Measurements from ENCODE around the gene UAP1L1. TPM values are rescaled to one million over a fixed set of nuclear protein-coding genes. Genes with fewer than 3 reads are reported as not detected.
A peak's percentile ranks its signal among the peaks of the same experiment; 100 is the strongest.

Gene UAP1L1
- polyA plus RNA-seq, 4 donors, result 0.89 to 25.8 (median 5.3) TPM

GRCh38 chr9:137066096-137066861, 11.0 kb upstream of the UAP1L1 start:
- no peak overlapping the region for H3K27ac ChIP-seq (ENCODE audit: low read depth in 1 of 3, low read length in 2 of 3)
- no peaks in the 10 kb centered on the region for H3K9me3 ChIP-seq (ENCODE audit: control insufficient read depth in 2 of 2, insufficient read depth in 1 of 2, low read depth in 1 of 2, low read length in 1 of 2)
- peaks cover 0 to 32% (median 0%) of the 10 kb centered on the region in 3 donors for H3K36me3 ChIP-seq (ENCODE audit: control insufficient read depth in 3 of 3, insufficient read depth in 2 of 3, low read depth in 1 of 3, low read length in 3 of 3)
- peaks cover 0 to 27% (median 0%) of the 10 kb centered on the region in 3 donors for H3K4me1 ChIP-seq (ENCODE audit: control insufficient read depth in 3 of 3, insufficient read depth in 2 of 3, low read depth in 1 of 3, low read length in 2 of 3)
- peaks cover 0 to 6% (median 0%) of the 10 kb centered on the region in 3 donors for H3K27me3 ChIP-seq (ENCODE audit: control insufficient read depth in 3 of 3, insufficient read depth in 3 of 3, low read length in 3 of 3)
- FAIRE-seq (no peak), DNase-seq (no peak)
- WGBS, 3 donors, result 81 to 89% (median 88%) methylated on average over 24 to 26 of the region's 26 CpGs
- no peak overlapping the region for H3K4me3 ChIP-seq (ENCODE audit: low read depth in 1 of 3, low read length in 3 of 3)

GRCh38 chr9:137067860-137068538, 9.3 kb upstream of the UAP1L1 start:
- peak; percentile 90 to 93 for DNase-seq
- Histone ChIP-seq H3K36me3 (ENCODE audit: control insufficient read depth in 3 of 3, insufficient read depth in 2 of 3, low read depth in 1 of 3, low read length in 3 of 3) (peaks cover 0 to 29% (median 0%) of the 10 kb centered on the region in 3 donors), H3K27ac (ENCODE audit: low read depth in 1 of 3, low read length in 2 of 3) (peak overlapping the region in 2 of 3 donors; percentile 47 to 52), H3K27me3 (ENCODE audit: control insufficient read depth in 3 of 3, insufficient read depth in 3 of 3, low read length in 3 of 3) (peaks cover 0 to 6% (median 0%) of the 10 kb centered on the region in 3 donors), H3K4me3 (ENCODE audit: low read depth in 1 of 3, low read length in 3 of 3) (no peak overlapping the region), H3K4me1 (ENCODE audit: control insufficient read depth in 3 of 3, insufficient read depth in 2 of 3, low read depth in 1 of 3, low read length in 2 of 3) (peaks cover 0 to 29% (median 0%) of the 10 kb centered on the region in 3 donors), H3K9me3 (ENCODE audit: control insufficient read depth in 2 of 2, insufficient read depth in 1 of 2, low read depth in 1 of 2, low read length in 1 of 2) (no peaks in the 10 kb centered on the region)
- FAIRE-seq, result no peak
- WGBS, 3 donors, result 30 to 49% (median 38%) methylated on average over 12 of the region's 12 CpGs

DNA sequence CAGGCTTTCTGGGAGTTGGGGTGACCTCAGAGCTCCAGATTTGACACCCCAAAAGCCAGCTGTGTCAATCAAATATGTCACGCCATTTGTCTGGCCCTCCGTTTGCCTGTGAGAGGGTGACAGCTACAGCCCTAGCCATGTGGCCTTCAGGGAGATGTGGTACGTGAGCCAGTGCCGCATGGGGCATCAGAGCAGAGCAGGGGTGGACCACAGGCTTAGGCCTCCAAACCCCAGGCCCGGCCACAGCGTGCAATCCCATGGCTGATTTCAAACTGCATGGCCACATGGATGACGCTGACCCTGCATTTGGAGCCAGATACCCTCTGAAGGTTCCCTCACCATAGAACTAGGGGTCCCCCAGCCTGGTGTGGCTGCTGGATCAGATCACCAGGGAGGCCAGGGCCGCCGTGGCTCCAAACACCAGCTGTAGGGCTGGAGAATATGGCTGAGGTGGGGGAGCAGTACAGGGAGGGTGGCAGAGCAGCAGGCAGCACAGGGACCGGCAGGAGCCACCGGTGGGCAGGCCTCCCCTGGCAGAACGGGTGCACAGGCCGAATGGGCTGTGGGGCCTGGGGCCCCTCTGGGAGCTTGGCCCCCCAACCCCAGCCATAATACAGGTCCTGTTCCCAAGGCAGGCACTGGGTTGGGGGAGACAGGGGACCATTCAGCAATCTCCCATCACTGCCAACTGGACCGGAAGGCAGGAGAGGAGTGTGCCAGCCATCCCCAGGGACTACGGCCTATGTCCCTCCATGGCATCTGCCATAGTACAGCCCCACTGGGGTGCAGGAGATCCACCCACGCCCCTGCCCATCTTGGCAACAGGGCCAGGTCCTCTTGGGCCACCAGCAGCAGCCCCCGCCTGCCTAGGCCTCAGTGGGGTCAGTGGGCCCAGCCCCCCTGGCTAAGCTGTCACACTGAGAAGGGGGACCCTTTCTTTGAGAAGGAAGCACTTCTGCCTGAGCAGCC, 8.5 kb upstream of the UAP1L1 start:
- Histone ChIP-seq H3K9me3 (ENCODE audit: control insufficient read depth in 2 of 2, insufficient read depth in 1 of 2, low read depth in 1 of 2, low read length in 1 of 2) (no peaks in the 10 kb centered on the region), H3K4me1 (ENCODE audit: control insufficient read depth in 3 of 3, insufficient read depth in 2 of 3, low read depth in 1 of 3, low read length in 2 of 3) (peaks cover 0 to 37% (median 4%) of the 10 kb centered on the region in 3 donors), H3K36me3 (ENCODE audit: control insufficient read depth in 3 of 3, insufficient read depth in 2 of 3, low read depth in 1 of 3, low read length in 3 of 3) (peaks cover 0 to 25% (median 0%) of the 10 kb centered on the region in 3 donors), H3K27ac (ENCODE audit: low read depth in 1 of 3, low read length in 2 of 3) (no peak overlapping the region), H3K4me3 (ENCODE audit: low read depth in 1 of 3, low read length in 3 of 3) (peak overlapping the region in 1 of 3 donors; percentile 49), H3K27me3 (ENCODE audit: control insufficient read depth in 3 of 3, insufficient read depth in 3 of 3, low read length in 3 of 3) (peaks cover 0 to 6% (median 0%) of the 10 kb centered on the region in 3 donors)
- 76 to 87% (median 78%) methylated on average over 15 to 17 of the region's 17 CpGs for whole genome bisulfite sequencing, 3 donors
- FAIRE-seq (no peak), DNase-seq (no peak)

DNA sequence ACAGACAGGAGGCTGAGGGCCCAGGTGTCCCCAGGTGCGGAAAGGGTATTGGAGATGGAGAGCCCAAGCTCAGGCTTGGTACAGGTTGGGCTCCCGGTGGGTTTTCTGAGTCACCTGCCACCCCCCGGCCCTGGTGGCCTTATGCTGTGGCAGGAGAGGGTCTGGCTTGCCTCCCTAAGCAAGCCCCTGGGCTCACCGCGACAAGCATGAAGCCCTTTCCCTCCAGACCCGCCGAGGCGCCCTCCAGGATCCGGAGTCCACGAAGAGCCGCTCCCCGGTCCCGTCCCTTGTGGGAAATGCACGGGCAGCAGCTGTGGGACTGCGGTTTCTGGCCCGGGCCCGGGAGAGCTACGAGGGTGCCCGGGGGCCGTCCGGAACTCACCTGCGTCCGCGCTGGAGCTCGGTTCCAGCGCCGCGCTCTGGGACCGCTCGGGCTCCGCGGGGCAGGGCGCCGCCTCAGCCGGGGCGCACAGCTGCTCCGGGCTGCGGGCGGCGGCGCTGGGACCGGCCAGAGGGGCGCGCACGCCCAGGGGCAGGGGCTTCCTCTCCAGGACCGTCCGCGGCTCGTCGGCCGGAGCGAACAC, 7.7 kb upstream of the UAP1L1 start:
- 2 to 4% (median 3%) methylated on average over 38 to 52 of the region's 52 CpGs for WGBS, 3 donors
- no peaks in the 10 kb centered on the region for H3K9me3 ChIP-seq (ENCODE audit: control insufficient read depth in 2 of 2, insufficient read depth in 1 of 2, low read depth in 1 of 2, low read length in 1 of 2)
- peak in 1 of 2 donors; percentile 59 for DNase-seq
- H3K27me3 ChIP-seq (ENCODE audit: control insufficient read depth in 3 of 3, insufficient read depth in 3 of 3, low read length in 3 of 3), result peaks cover 0 to 6% (median 0%) of the 10 kb centered on the region in 3 donors
- H3K4me3 ChIP-seq (ENCODE audit: low read depth in 1 of 3, low read length in 3 of 3), result peak overlapping the region in 2 of 3 donors; percentile 42 to 49
- FAIRE-seq, result no peak
- peaks cover 0 to 42% (median 4%) of the 10 kb centered on the region in 3 donors for H3K4me1 ChIP-seq (ENCODE audit: control insufficient read depth in 3 of 3, insufficient read depth in 2 of 3, low read depth in 1 of 3, low read length in 2 of 3)
- H3K36me3 ChIP-seq (ENCODE audit: control insufficient read depth in 3 of 3, insufficient read depth in 2 of 3, low read depth in 1 of 3, low read length in 3 of 3), result peaks cover 0 to 18% (median 0%) of the 10 kb centered on the region in 3 donors
- no peak overlapping the region for H3K27ac ChIP-seq (ENCODE audit: low read depth in 1 of 3, low read length in 2 of 3)

DNA sequence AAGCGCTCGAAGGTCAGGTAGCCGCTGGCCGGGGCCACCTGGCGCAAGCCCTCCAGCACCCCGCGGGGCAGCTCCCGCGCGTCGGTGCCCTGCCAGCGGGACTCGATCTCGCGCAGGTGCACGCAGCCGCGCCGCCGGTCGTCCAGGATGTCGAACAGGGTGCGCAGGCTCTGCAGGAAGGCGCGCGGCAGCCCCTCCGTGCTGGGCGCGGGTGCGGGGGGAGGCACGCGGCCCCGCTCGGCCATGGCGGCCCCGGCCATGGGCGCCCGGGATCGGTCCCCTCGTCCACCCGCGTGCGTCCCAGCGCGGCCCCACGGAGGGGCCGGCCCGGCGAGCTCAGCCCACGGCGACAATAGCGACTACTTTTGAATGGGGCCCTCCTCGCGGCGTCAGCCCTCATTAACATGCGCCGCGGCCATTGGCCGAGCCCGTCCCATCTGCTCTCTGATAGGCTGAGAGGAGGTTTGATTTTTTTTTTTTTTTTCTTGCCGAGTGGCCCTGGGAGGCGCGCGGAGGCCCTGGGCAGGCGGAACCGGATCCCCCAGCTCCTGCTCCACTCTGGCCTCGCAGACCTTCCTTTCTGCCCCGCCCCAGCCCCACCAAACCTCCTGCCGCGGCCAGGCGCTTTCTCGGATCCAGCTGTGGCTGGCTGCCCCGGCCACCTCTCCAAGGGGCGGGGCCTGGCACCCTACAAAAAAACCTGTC, 7.0 kb upstream of the UAP1L1 start, which contains the start of gene SAPCD2:
Gene SAPCD2, minus strand, starts transcription at position 357 of the 705 bp plus-strand sequence. Its CDS starts 97 bp downstream, at position 260.
- Histone ChIP-seq H3K4me3 (ENCODE audit: low read depth in 1 of 3, low read length in 3 of 3) (peak within 1 kb of the TSS; percentile 24 to 49 (median 42)), H3K27me3 (ENCODE audit: control insufficient read depth in 3 of 3, insufficient read depth in 3 of 3, low read length in 3 of 3) (peaks cover 0 to 6% (median 0%) of the 10 kb centered on the region in 3 donors), H3K9me3 (ENCODE audit: control insufficient read depth in 2 of 2, insufficient read depth in 1 of 2, low read depth in 1 of 2, low read length in 1 of 2) (no peaks in the 10 kb centered on the region), H3K4me1 (ENCODE audit: control insufficient read depth in 3 of 3, insufficient read depth in 2 of 3, low read depth in 1 of 3, low read length in 2 of 3) (peaks cover 0 to 42% (median 4%) of the 10 kb centered on the region in 3 donors), H3K36me3 (ENCODE audit: control insufficient read depth in 3 of 3, insufficient read depth in 2 of 3, low read depth in 1 of 3, low read length in 3 of 3) (peaks cover 0 to 11% (median 0%) of the 10 kb centered on the region in 3 donors), H3K27ac (ENCODE audit: low read depth in 1 of 3, low read length in 2 of 3) (peak within 1 kb of the TSS in 2 of 3 donors; percentile 27 to 77)
- DNase-seq (peak; percentile 91 to 95), FAIRE-seq (no peak)
- WGBS, 3 donors, result 0 to 1% (median 1%) methylated on average over 40 to 74 of the region's 74 CpGs

DNA sequence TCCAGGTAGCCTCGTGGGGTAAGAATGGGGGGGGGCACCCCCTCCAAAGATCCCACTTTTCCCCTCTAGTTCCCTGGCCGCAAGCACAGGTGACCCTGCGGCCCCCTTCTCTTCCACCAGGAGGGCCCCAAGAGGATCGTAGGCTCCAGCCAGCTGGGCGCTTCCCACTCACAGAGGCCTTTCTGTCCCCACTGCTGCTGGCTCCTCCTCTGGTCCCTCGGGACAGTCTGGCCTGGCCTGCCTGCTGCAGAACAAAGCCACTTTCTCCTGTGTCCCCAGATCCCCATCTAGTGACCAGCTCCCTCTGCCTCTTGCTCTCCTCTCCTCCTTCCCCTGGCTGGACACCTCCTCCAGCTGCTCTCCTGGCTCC, 6.4 kb upstream of the UAP1L1 start:
- H3K27me3 ChIP-seq (ENCODE audit: control insufficient read depth in 3 of 3, insufficient read depth in 3 of 3, low read length in 3 of 3), result peaks cover 0 to 6% (median 0%) of the 10 kb centered on the region in 3 donors
- H3K4me3 ChIP-seq (ENCODE audit: low read depth in 1 of 3, low read length in 3 of 3), result peak overlapping the region in 2 of 3 donors; percentile 42 to 44
- WGBS, 3 donors, result 13 to 20% (median 18%) methylated on average over 6 of the region's 6 CpGs
- no peaks in the 10 kb centered on the region for H3K9me3 ChIP-seq (ENCODE audit: control insufficient read depth in 2 of 2, insufficient read depth in 1 of 2, low read depth in 1 of 2, low read length in 1 of 2)
- DNase-seq (no peak), FAIRE-seq (no peak)
- peak overlapping the region in 2 of 3 donors; percentile 27 to 77 for H3K27ac ChIP-seq (ENCODE audit: low read depth in 1 of 3, low read length in 2 of 3)
- H3K4me1 ChIP-seq (ENCODE audit: control insufficient read depth in 3 of 3, insufficient read depth in 2 of 3, low read depth in 1 of 3, low read length in 2 of 3), result peaks cover 0 to 42% (median 4%) of the 10 kb centered on the region in 3 donors
- H3K36me3 ChIP-seq (ENCODE audit: control insufficient read depth in 3 of 3, insufficient read depth in 2 of 3, low read depth in 1 of 3, low read length in 3 of 3), result peaks cover 0 to 6% (median 0%) of the 10 kb centered on the region in 3 donors

- H3K4me3 ChIP-seq (ENCODE audit: low read depth in 1 of 3, low read length in 3 of 3), result peak overlapping the region in 1 of 3 donors; percentile 44
- no peak for DNase-seq
Observed at GRCh38 chr9:137071282-137071681, 6.0 kb upstream of the UAP1L1 start.

More at GRCh38 chr9:137071282-137071681, 6.0 kb upstream of the UAP1L1 start:
- Histone ChIP-seq H3K9me3 (ENCODE audit: control insufficient read depth in 2 of 2, insufficient read depth in 1 of 2, low read depth in 1 of 2, low read length in 1 of 2) (no peaks in the 10 kb centered on the region), H3K27me3 (ENCODE audit: control insufficient read depth in 3 of 3, insufficient read depth in 3 of 3, low read length in 3 of 3) (peaks cover 0 to 6% (median 0%) of the 10 kb centered on the region in 3 donors), H3K36me3 (ENCODE audit: control insufficient read depth in 3 of 3, insufficient read depth in 2 of 3, low read depth in 1 of 3, low read length in 3 of 3) (peaks cover 0 to 2% (median 0%) of the 10 kb centered on the region in 3 donors), H3K4me1 (ENCODE audit: control insufficient read depth in 3 of 3, insufficient read depth in 2 of 3, low read depth in 1 of 3, low read length in 2 of 3) (peaks cover 0 to 42% (median 4%) of the 10 kb centered on the region in 3 donors), H3K27ac (ENCODE audit: low read depth in 1 of 3, low read length in 2 of 3) (peak overlapping the region in 2 of 3 donors; percentile 27 to 77)
- FAIRE-seq, result no peak
- WGBS, 3 donors, result 73 to 91% (median 89%) methylated on average over 2 of the region's 2 CpGs
